HuH-7 (cell line): ENCODE measurements around the gene CPNE6.
"Not testable (repeated sequence)": the region's sequence is repeated elsewhere in the genome, so short reads cannot be mapped to it uniquely, and the experiment has no call there.

Experiments used
- DNase-seq: peaks from one replicate; pipeline ENCODE4 v3.0.0; 2011; ENCODE audit warnings: low spot score

The CPNE6 gene

DNA sequence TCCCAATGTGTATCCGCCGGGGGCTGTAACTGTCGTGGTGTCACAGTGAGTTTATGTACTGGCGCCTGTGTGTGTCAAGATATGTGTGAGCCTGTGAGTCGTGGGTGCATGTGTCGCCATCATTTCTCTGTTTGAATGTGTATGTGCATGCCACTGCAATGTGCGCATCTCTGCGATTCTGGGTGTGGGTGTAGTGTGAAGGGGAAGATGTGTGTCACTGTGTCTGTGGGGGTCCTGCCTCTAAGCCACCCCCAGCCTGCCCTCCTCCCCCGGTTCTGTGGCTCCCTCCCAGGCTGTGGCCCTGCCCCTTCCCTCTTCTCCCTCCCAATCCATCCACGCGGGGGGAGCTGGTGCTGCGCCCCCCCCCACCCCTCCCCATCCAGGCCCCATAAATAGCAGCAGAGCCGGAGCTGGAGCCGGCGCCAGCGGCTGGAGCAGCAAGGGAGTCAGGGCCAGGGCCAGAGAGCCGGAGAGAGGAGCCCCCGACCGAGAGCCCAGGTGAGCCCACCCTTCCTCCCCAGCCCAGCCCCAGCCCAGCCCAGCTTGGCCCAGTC, at the start of gene CPNE6:
CPNE6 (plus strand) TSS at position 419 of the 554 bp plus-strand sequence. CDS start 1,375 bp downstream, outside the sequence.
- no peak for DNase-seq

DNA sequence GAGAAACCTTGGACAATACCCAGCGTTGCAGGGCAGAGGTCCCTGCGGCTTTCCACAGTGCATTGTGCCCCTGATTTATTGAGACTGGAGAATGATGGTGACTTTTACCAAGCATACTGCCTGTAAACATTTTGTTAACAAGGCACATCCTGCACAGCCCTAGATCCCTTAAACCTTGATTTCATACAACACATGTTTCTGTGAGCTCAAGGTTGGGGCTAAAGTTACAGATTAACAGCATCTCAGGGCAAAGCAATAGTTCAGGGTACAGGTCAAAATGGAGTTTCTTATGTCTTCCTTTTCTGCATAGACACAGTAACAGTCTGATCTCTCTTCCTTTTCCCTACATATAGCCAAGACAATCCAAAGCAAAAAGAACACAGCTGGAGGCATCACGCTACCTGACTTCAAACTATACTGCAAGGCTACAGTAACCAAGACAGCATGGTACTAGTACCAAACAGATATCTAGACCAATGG, 46.4 kb upstream of the CPNE6 start:
- DNase-seq = not testable (repeated sequence)

DNA sequence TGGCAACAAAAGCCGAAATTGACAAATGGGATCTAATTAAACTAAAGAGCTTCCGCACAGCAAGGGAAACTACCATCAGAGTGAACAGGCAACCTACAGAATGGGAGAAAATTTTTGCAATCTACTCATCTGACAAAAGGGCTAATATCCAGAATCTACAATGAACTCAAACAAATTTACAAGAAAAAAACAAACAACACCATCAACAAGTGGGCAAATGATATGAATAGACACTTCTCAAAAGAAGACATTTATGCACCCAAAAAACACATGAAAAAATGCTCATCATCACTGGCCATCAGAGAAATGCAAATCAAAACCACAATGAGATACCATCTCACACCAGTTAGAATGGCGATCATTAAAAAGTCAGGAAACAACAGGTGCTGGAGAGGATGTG, 41.7 kb upstream of the CPNE6 start:
- not testable (repeated sequence) for DNase-seq

DNA sequence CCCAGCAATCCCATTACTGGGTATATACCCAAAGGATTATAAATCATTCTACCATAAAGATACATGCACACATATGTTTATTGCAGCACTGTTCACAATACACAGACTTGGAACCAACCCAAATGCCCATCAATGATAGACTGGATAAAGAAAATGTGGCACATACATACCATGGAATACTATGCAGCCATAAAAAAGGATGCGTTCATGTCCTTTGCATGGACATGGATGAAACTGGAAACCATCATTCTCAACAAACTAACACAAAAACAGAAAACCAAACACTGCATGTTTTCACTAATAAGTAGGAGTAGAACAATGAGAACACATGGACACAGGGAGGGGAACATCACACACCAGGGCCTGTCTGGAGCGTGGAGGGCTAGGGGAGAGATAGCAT, 40.0 kb upstream of the CPNE6 start:
- DNase-seq = not testable (repeated sequence)

DNA sequence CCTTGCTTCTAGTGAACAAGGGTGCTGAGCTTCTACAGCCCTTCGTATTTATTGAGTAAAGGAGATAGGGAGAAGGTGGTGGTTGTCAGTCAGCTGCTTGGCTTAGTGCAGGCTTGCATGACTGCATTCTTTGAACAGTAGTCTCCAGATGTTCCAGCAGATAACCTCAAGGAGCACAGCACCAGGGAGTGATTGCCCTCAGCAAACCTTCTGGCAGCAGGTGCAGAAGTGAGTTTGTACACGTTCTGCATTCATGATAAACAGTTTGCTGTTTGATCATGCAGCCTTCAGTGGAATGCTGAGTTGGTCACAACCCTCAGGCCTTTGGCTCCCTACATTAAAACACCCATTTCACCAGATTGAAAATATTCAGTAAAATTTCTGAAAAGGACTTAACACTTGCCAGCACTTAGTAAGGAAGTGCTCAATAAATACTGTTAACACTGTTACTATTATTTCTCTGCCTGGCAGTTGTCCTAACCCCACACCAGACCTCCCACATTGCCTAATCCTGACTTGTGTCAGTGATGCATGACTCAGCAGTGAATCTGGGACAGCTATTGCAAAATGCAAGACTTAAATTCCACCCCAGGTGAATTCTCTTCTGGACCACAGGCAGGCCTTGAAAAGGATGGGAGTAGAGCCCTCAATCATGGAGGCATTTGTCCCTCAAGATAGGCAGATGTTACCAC, 38.5 kb upstream of the CPNE6 start:
- no peak for DNase-seq

DNA sequence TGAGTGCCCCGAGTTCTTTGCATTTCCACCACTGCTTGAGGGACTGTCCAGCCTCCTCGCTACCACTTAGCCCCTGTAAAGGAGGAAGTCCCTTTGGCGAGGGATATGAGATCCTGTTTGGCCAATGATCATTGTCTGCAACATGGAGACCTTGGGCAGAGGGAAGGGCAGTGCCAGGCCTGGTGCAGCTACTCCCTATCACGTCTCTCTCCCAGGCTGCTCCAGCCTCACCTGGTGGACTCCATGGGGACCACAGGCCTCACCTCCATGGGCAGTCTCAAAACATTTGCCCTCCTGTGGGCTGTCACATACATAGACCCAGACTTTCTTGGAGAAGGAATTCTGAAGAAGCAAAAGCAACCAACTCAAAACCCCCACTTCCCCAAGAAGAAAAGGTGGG, 35.6 kb upstream of the CPNE6 start:
- DNase-seq = not testable (repeated sequence)

DNA sequence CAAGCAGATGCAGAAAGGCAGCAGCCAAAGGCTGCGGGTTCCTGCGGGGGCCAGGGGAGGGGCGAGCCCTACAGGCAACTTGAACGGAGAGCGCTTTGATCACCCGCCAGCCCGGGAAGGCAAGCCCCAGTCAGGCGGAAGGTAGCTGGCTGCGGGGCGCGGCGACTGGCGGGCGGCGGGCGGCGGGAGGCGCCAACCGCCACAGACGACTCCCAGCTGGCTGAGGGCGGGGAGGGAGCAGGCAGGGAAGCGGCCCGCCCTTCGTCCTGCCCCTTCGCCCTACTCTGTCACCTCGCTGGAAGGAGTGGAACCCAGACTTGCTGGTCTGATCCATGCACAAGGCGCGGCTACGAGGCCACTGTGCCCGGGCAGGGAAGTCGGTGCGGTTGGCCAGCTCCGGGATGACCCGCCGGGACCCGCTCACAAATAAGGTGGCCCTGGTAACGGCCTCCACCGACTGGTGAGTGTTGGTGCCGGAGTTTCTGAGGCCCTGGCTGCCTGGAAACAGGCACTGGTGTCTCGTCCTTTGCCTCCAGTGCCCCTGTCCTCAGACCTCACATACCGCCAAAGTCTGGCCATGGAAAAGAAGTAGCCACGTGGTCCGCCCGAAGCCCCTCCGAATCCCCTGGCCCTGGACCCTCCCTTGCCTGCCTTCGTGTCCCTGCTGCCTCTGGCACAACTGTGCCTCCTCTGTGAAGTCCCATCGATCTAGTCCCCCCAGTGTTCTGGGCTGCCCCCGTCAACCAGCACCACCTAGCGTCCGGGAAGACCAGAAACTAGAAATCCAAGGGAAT, 35.0 kb upstream of the CPNE6 start:
- DNase-seq = peak; percentile 79

DNA sequence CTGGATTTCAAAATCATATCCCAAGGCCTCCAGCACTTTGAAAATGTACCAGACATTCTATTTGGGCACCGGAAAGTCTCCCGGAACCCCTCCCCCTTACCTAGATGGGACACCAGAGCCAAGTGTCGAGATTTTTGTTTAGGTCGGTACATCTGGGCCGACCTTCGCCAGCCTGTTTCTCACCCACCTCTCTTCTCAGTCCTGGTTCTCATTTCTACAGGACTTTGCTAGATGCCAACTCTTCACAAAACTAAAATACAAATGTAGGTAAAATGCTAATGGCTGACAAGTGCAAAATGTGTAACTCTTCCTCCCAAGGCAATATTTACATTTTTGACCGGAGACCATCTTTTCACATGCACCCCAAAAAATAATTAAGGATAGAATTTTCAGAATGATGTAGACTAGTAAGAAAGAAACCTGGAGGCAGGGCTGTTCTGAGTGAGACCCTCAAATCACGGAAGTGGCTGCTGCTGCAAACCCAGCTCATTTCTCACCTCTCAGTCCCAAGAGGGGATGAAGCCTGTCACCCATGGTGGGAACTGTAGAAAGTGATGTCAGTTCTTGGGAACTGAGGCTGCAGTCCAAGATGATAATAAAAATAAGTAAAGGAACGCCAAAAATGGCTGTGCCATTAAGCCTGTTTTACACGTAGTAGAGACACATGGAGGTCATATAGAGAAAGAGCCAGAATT, 34.3 kb upstream of the CPNE6 start:
- not testable (repeated sequence) for DNase-seq

DNA sequence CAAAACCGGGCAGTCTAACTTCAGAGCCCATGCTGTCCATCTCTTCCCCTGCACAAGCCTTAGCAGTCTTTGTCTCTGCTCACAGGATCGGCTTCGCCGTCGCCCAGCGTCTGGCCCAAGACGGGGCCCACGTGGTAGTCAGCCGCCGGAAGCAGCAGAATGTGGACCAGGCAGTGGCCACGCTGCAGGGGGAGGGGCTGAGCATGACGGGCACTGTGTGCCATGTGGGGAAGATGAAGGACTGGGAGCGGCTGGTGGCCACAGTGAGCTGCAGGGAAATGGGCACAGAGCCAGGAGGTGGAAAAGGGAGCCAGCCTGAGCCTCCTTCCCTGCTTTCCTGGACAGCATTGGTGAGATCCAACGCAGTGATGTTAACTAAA, 33.7 kb upstream of the CPNE6 start:
- no peak for DNase-seq

DNA sequence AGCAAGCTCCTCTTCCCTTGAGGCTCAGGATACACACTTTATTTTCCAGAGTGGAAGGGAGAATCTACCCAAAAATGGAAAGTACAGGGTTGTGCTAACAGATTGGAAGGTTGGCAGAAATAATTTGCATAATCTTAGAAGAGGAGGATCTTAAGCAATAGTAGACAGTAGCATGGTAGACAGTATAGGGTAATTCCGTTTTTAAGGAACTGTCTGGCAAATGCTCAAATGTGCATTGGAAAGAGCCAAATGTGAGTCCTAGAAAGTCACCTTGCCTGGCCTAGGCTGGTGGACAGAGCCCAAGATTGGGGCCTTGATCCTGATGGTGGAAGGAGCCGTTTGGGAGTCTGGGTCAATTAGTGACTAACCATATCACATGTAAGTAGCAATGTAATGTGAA, 32.7 kb upstream of the CPNE6 start:
- no peak for DNase-seq

DNA sequence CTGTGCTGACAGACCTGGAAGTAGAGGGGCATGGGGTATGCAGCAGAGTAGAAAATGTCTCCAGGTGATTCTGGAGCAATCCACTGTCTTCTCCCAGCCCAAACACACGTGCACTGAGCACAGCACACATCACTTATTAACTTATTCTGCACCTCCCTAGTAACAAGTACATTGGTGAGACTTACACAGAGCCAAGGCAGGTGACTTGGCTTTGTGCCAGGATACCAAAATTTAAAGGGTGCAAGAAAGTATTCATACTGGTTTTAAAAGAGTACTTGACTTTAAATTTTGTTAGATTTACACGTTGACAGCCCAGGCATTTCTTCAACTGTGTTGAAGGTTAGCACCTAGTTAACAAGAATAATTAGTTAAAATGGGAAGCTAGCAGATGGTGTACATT, 30.7 kb upstream of the CPNE6 start:
- no peak for DNase-seq

DNA sequence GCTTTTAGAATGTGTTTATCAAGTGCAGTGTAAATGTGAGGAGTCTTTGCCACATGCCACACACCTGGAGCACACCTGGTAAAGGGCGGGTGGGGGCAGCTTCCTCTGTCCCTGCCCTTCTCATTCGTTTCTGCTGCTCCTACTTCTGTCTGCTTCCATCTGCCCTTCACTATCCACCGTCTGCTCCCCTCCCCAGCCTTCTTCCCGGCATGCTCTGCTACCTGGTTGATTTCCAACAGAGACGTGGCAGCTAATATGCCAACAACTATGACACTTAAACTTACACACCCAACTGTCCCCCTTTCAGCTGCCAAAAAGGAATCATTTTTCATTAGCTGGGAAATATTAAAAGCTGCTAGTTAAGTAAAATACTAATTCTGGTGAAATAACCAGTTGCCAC, 28.6 kb upstream of the CPNE6 start:
- no peak for DNase-seq

DNA sequence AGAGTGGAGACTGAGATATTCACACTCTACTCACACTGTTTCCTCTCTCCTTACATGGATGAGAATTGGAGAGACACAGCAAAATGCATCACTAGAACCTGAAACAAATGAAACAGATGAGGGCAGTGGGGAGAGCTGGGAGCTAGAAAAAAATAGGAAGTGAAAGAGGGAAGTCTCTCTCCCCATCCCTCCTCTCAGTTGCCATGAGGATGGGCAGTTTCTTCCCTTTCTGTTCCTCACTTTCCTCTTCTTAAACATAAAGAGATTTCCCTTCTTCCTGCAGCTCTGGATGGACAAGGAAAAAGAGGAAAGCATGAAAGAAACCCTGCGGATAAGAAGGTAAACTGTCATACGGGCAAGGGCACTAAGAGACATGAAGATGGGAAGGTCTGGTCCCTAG, 22.4 kb upstream of the CPNE6 start:
- DNase-seq = not testable (repeated sequence)

DNA sequence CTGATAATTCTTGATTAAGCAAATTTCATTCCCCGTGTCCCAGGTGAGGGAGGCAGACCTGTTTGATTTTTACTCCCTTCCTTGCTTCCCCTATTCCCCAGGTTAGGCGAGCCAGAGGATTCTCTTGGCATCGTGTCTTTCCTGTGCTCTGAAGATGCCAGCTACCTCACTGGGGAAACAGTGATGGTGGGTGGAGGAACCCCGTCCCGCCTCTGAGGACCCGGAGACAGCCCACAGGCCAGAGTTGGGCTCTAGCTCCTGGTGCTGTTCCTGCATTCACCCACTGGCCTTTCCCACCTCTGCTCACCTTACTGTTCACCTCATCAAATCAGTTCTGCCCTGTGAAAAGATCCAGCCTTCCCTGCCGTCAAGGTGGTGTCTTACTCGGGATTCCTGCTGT, 20.6 kb upstream of the CPNE6 start:
- DNase-seq = not testable (repeated sequence)

DNA sequence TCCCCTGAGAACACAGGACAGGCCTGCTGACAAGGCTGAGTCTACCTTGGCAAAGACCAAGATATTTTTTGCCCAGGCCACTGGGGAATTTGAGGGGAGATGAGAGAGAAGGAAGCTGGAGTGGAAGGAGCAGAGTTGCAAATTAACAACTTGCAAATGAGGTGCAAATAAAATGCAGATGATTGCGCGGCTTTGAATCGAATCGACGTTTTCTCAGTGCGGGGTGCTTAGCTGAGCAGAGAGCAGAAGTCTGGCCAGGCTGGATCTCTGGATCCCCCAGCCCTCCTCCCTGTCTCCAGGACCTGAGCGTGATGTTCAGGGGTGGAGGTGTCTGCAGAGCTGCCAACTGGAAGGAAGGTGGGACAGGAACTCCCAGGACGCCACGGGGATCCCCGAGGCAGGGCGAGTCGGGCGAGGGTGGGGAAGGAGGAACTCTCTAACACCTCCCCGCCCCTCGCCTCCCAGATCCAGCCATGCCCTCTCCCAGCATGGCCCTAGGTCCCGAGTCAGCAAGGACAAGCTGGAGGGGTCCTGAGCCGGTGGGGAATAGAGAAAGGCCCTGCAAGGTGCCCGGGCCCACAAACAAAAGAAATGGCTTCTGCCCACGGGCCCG, 20.1 kb upstream of the CPNE6 start:
- peak; percentile 17 for DNase-seq

DNA sequence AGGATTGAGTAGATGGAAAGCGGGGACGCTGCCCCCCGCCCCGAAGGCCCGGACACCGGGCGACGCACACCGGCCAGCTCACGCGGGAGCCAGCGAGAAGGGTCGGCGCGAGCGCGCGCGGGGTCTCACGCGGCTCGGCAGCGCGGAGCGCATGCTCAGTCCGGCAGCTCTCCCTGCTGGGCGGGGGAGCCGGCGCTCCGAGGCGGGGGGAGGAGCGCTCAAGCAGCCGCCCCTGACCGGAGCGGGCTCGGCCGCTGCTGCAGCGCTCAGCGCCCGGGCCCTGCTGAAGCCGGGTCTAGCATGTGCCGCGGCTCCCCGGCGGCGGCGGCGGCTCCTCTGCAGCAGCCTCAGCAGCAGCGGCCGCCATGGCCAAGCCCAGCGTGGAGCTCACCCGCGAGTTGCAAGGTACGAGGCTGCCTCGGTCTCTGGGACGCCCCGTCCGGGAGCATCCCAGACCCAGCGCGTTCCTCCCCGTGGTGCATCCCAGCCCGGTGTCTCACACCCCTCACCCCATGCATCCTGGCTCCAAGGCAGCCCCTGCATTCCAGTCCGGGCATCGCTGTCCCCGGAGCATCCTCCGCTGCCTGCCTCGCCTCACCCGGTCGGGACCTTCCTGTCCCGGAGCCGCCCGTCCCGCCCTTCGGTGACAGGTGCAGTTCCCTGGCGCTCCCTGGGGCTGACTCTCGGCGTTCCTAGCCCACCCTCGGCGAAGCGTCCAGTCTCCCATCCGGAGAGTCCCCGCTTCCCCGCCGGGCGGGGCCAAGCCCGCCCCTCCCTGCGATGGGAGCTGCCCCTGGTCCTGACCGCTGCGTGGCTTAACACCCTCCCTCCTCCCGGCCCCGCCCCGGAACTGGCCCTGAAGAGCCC, 19.3 kb upstream of the CPNE6 start, which contains the start of gene CARMIL3:
CARMIL3 (plus strand) TSS at position 221 of the 867 bp plus-strand sequence; CDS start at position 366, 145 bp downstream.
- peak; percentile 82 for DNase-seq

DNA sequence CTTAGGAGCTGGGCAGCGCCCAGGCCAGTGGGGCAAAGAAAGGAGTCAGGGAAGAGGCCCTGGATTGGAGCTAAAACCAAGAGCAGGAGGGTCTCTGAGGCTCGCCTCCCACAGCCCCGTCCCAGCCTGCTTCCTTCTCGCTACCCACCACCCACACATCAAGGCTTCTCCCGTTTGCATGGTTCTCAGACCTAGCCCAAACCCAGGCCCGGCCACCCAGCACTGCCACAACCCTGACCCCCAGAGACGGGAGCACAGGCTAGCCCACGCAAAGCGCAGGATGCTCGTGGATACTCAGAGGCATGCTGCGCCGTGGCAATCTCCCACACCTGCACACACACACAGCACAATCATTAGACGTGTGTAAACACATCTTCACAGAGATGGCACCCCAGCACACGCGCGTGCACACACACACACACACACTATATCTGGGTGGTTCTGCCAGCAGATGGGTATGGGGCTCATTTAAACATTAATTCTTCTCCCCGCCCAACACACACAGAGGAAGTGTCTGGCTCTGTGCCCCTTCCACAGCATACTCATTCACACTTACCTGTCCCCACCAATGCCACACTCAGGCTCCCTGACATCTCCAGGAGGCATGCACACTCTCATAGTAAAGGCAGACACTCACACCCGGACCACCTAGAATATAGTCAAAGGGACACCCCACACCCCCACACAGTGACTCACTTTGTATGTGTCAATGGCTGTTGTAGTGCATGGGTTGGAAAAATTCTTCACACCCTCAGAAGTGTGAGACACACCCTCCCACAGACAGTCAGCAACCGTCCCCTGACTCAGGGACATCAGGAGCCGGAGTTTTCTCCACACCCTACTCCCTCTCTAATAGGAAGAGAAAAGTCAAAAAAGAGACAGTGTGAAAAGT, 18.5 kb upstream of the CPNE6 start:
- no peak for DNase-seq

DNA sequence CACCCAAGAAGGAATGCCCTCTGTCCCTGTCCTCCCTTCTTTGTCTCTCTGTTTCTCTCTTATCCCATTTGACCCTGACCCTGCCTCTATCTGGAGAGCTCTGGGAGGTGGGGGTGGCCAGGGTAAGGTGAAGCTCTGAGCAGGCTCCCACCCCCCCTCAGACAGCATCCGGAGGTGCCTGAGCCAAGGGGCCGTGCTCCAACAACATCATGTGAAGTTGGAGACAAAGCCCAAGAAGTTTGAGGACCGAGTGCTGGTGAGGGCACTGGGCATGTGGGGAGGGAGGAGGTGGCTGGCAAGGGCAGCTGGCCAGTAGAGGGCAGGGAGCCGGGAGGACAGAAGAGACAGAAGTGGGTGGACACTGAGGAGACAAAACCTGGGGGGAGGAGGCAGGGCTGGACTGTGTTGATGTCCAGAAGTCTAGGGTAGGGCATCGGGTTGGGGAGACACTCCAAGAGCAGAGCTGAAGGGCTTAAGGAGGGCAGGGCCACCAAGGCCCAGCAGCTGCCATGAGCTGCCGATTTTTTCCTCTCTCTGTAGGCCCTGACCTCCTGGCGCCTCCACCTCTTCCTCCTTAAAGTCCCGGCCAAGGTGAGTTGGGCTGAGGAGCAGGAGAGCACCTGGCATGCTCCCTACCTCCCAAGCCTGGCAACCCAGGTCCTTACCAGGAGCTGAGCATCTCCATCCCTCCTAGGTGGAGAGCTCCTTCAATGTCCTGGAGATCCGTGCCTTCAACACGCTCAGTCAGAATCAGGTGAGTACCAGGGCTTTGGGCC, 17.6 kb upstream of the CPNE6 start:
- DNase-seq = peak; percentile 1

DNA sequence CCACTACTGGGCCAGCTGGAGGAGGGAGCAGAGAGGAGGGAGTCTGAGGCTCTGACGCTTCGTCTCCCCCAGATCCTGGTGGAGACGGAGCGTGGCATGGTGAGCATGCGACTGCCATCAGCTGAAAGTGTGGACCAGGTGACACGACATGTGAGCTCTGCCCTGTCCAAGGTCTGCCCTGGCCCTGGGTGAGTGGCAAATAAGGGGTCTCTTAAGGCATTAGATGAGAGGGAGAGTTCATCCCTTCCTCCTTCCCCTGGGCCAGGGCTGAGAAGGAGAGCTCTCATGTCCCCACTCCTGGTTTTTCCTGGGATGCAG, 17.1 kb upstream of the CPNE6 start:
- no peak for DNase-seq
